Measurements from ENCODE around the gene LKAAEAR1.

DNA sequence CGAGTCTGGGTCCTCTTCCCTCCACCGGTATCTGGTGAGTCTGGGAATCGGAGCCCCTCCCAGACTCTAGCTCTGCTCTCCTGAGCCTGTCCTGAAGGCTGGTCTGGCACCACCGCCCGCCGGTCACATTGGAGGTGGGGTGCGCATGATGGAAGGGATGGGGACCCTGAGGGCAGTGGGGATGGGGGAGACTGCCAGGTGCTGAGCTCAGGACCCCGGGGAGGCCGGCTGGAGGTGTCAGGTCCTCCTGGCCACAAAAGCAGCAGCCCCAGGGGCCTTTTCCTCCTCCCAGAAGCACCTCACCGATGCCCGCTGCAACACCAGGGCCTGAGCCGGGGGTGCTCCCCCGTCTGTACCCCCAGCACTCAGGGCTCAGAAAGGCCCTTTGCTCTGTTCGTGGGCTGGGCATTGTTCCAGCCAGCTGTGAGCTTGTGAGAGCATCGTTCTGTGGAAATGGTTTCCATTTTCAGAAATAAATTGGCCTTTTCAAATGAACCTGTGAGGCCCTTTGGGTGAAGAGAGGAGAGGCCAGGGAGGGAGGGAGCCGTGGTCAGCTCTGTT is 25.7 kb upstream of the LKAAEAR1 start:
- no peak for TF ChIP-seq CTCF (conservative IDR thresholded peaks at IDR 0.05; ENCODE audit: low read depth in 2 of 2)
- no peak for TF ChIP-seq EZH2 (IDR thresholded peaks at IDR 0.05; ENCODE audit: low read depth, unreplicated experiment)
- TF ChIP-seq EZH2phosphoT487 (IDR thresholded peaks at IDR 0.05; ENCODE audit: unreplicated experiment) = no peak
- no peak for TF ChIP-seq POLR2AphosphoS5 (IDR thresholded peaks at IDR 0.05; ENCODE audit: low read depth)
